Neural progenitor cell (in vitro differentiated cells): ENCODE measurements around the gene NPTXR. TPM values are rescaled to one million over a fixed set of nuclear protein-coding genes. Genes with fewer than 3 reads are reported as not detected.

Source experiments
- DNase-seq: peaks from one replicate; pipeline ENCODE4 v3.0.0-alpha.2; 2016; ENCODE audit warnings: low spot score
- H2AFZ ChIP-seq: fragments of 200-600 bp; sonication (generic); replicated peaks from 2 replicates; pipeline ENCODE4 v1.6.1; 2016; ENCODE audit warnings: antibody characterized with exemption
- H3F3A ChIP-seq: fragments of 200-600 bp; sonication (generic); 2 replicates; pipeline ENCODE4 v1.6.1; 2016; ENCODE audit warnings: antibody characterized with exemption, low read depth
- H3K27ac ChIP-seq: fragments of 200-600 bp; sonication (generic); 2 replicates; pipeline ENCODE4 v1.5.1; 2016; ENCODE audit warnings: mild to moderate bottlenecking
- H3K27me3 ChIP-seq: fragments of 200-600 bp; sonication (generic); 2 replicates; pipeline ENCODE4 v1.6.1; 2016; ENCODE audit warnings: mild to moderate bottlenecking, moderate library complexity
- H3K36me3 ChIP-seq: fragments of 200-600 bp; sonication (generic); 2 replicates; pipeline ENCODE4 v1.5.1; 2016
- H3K4me1 ChIP-seq: fragments of 200-600 bp; sonication (generic); 2 replicates; pipeline ENCODE4 v1.6.1; 2016; ENCODE audit warnings: mixed run types
- H3K4me2 ChIP-seq: fragments of 200-600 bp; sonication (generic); 2 replicates; pipeline ENCODE4 v1.6.1; 2016
- H3K4me3 ChIP-seq: fragments of 200-600 bp; sonication (generic); 2 replicates; pipeline ENCODE4 v1.5.1; 2016
- H3K79me2 ChIP-seq: fragments of 200-600 bp; sonication (generic); 2 replicates; pipeline ENCODE4 v1.6.1; 2016; ENCODE audit warnings: low read depth
- H3K9ac ChIP-seq: fragments of 200-600 bp; sonication (generic); 2 replicates; pipeline ENCODE4 v1.6.1; 2016
- H3K9me3 ChIP-seq: fragments of 200-600 bp; sonication (generic); 2 replicates; pipeline ENCODE4 v1.5.1; 2016; ENCODE audit warnings: low read depth
- H4K20me1 ChIP-seq: fragments of 200-600 bp; sonication (generic); 2 replicates; pipeline ENCODE4 v1.6.1; 2016; ENCODE audit warnings: low read depth
- H3K27ac Mint-ChIP-seq: 3 replicates; pipeline ENCODE4 v1.8.0; 2021; ENCODE audit warnings: mixed read lengths
- H3K27me3 Mint-ChIP-seq: 2 replicates; pipeline ENCODE4 v1.8.0; 2022; ENCODE audit warnings: low read depth, mild to moderate bottlenecking, inconsistent platforms, moderate library complexity, mixed read lengths; ENCODE audit not compliant: insufficient read depth
- H3K36me3 Mint-ChIP-seq: 3 replicates; pipeline ENCODE4 v1.8.0; 2021; ENCODE audit warnings: mixed read lengths
- H3K4me1 Mint-ChIP-seq: 3 replicates; pipeline ENCODE4 v1.8.0; 2021; ENCODE audit warnings: mixed read lengths
- H3K4me3 Mint-ChIP-seq: 3 replicates; pipeline ENCODE4 v1.8.0; 2021; ENCODE audit warnings: mild to moderate bottlenecking, moderate library complexity, mixed read lengths
- H3K9me3 Mint-ChIP-seq: 3 replicates; pipeline ENCODE4 v1.8.0; 2020; ENCODE audit warnings: mixed read lengths
- CTCF ChIP-seq: fragments of 200-600 bp; sonication (generic); IDR thresholded peaks from 2 replicates; pipeline ENCODE4 v1.5.1; 2017; ENCODE audit warnings: antibody characterized with exemption, mild to moderate bottlenecking
- EZH2 ChIP-seq: fragments of 200-600 bp; sonication (generic); IDR thresholded peaks from 2 replicates; pipeline ENCODE4 v1.6.1; 2017; ENCODE audit warnings: antibody characterized with exemption, mild to moderate bottlenecking, moderate library complexity
- EZH2phosphoT487 ChIP-seq: fragments of 200-600 bp; sonication (generic); IDR thresholded peaks from 2 replicates; pipeline ENCODE4 v1.6.1; 2017; ENCODE audit warnings: antibody characterized with exemption
- total RNA-seq: library from RNA; depleted of rRNA; stranded (reverse); fragments of >200 nt; gene quantifications from 2 replicates; pipeline ENCODE4 v1.2.3, GENCODE V29; 2015; ENCODE audit warnings: low replicate concordance

Gene NPTXR
- total RNA-seq, 1 donor from 2014 or later = 0.99 TPM

- Mint-ChIP-seq H3K36me3 (peaks cover 5% of the 10 kb centered on the region), H3K9me3 (no peaks in the 10 kb centered on the region), H3K27me3 (peaks cover 5% of the 10 kb centered on the region), H3K27ac (no peak overlapping the region), H3K4me1 (peaks cover 5% of the 10 kb centered on the region), H3K4me3 (no peak overlapping the region)
- no peak for TF ChIP-seq EZH2phosphoT487
- TF ChIP-seq EZH2 = no peak
- no peak for TF ChIP-seq CTCF
- Histone ChIP-seq H3F3A (no peaks in the 10 kb centered on the region), H3K79me2 (no peaks in the 10 kb centered on the region), H3K9me3 (no peaks in the 10 kb centered on the region), H2AFZ (no peak overlapping the region), H3K27me3 (no peaks in the 10 kb centered on the region), H3K27ac (no peak overlapping the region), H3K4me2 (no peak overlapping the region), H3K4me3 (no peak overlapping the region), H4K20me1 (no peaks in the 10 kb centered on the region), H3K36me3 (no peaks in the 10 kb centered on the region), H3K9ac (no peak overlapping the region), H3K4me1 (peaks cover under 1% of the 10 kb centered on the region)
- no peak for DNase-seq
Observed at GRCh38 chr22:38777087-38777671, 66.6 kb downstream of the NPTXR start.

DNA sequence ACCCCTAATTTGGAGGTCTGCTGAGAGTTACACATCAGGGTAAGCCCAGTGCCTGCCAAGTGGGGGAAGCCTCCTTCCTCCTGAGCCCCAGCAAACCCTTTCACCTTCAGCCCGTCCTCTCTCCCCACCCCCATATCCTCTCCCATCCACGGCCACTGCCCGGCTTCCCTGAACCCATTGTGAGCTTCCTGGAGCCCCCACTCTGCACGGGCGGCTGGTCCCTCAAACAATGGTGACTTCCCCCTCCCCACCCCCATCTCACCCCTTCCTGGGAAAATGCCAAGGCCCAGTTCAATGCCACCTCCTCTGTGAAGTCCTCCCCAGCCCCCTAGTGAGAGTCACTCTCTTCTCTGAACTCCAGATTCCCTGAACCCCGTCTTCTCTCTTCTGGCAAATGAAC lies 67.7 kb downstream of the NPTXR start:
- Mint-ChIP-seq H3K4me3 (no peak overlapping the region), H3K27ac (no peak overlapping the region), H3K4me1 (peaks cover 4% of the 10 kb centered on the region), H3K9me3 (no peaks in the 10 kb centered on the region), H3K36me3 (no peaks in the 10 kb centered on the region), H3K27me3 (peaks cover 5% of the 10 kb centered on the region)
- no peak for DNase-seq
- no peak overlapping the region for H3K9ac ChIP-seq
- no peak for TF ChIP-seq CTCF
- TF ChIP-seq EZH2 = no peak
- no peak for TF ChIP-seq EZH2phosphoT487
- no peak overlapping the region for H3K4me3 ChIP-seq
- H3K27ac ChIP-seq = no peak overlapping the region
- no peak overlapping the region for H2AFZ ChIP-seq
- no peaks in the 10 kb centered on the region for H3K27me3 ChIP-seq
- no peaks in the 10 kb centered on the region for H3K9me3 ChIP-seq
- no peak overlapping the region for H3K4me2 ChIP-seq
- H3K36me3 ChIP-seq = no peaks in the 10 kb centered on the region
- no peaks in the 10 kb centered on the region for H3K4me1 ChIP-seq
- H3F3A ChIP-seq = no peaks in the 10 kb centered on the region
- H4K20me1 ChIP-seq = no peaks in the 10 kb centered on the region
- H3K79me2 ChIP-seq = no peaks in the 10 kb centered on the region

GRCh38 chr22:38775656-38776055 lies 68.2 kb downstream of the NPTXR start:
- Mint-ChIP-seq H3K27ac (no peak overlapping the region), H3K4me3 (no peak overlapping the region), H3K36me3 (no peaks in the 10 kb centered on the region), H3K27me3 (peaks cover 5% of the 10 kb centered on the region), H3K9me3 (no peaks in the 10 kb centered on the region), H3K4me1 (peaks cover 4% of the 10 kb centered on the region)
- Histone ChIP-seq H3K36me3 (no peaks in the 10 kb centered on the region), H3K4me2 (no peak overlapping the region), H4K20me1 (no peaks in the 10 kb centered on the region), H3F3A (no peaks in the 10 kb centered on the region), H3K9ac (no peak overlapping the region), H3K4me1 (no peaks in the 10 kb centered on the region), H3K9me3 (no peaks in the 10 kb centered on the region), H3K4me3 (no peak overlapping the region), H3K79me2 (no peaks in the 10 kb centered on the region), H3K27ac (no peak overlapping the region), H3K27me3 (no peaks in the 10 kb centered on the region), H2AFZ (no peak overlapping the region)
- DNase-seq = no peak
- TF ChIP-seq CTCF = no peak
